Activated CD4-positive, alpha-beta T cell treated with anti-CD3 and anti-CD28 coated beads for 4 hours (primary cell): ENCODE results near the gene FCHSD1.
"Not testable (repeated sequence)": the region's sequence is repeated elsewhere in the genome, so short reads cannot be mapped to it uniquely, and the experiment has no call there.

Source experiments
- DNase-seq, 2 donors: peaks; one replicate each; pipeline ENCODE4 v3.0.0-alpha.2; 2020

Gene FCHSD1

DNA sequence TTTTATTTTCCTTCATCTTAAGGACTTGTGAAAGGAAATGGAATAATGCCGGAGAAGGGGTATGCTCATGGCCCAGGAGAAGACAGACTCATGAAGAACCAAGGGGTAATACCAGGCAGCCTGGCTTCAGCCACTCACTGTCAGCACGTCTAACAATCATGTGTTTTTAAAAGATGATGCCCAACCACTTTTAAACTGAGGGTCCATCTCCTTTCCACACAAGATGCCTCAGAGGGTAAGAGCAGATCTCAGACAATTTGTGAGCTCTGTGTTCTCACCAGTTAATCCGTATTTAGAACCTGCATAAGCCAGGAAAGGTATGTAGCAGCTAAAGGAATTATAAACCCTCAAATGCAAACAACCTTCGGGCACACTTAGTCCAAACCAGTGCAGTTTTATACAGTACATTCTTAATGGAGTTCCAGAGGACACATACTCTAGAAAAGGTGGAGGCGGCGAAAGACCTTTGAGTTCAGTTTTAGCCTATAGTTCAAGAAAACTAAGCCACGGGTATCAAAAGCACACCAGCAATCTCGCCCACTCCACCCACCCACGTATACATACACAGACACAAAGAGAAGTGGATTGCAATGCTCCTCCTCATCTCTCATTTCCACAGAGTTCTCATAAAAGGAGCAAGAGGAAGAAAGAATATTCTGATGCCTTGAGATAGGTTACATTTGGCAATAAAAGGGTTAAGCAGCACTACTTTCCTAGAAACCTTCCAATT is 35.1 kb downstream of the FCHSD1 start:
- DNase-seq, result peak; percentile 53 to 62

- no peak for DNase-seq
These were observed 37.9 kb downstream of the FCHSD1 start for GRCh38 chr5:141613344-141613743.

DNA sequence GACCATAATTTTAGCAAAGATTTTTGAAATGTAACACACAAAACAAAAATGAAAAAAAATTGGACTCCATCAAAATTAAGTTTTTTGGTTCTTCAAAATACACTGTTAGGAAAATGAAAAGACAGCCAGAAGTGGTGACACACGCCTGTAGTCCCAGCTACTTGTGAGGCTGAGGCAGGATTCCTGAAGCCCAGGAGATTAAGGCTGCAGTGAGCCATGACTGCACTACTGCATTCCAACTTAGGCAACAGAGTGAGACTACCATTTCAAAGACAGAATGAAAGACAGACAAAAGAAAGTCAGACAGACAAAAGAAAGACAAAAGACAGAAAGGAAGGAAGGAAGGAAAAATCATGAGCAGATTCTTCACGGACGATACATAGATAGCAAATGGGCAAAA is 39.9 kb downstream of the FCHSD1 start:
- DNase-seq, result no peak

DNA sequence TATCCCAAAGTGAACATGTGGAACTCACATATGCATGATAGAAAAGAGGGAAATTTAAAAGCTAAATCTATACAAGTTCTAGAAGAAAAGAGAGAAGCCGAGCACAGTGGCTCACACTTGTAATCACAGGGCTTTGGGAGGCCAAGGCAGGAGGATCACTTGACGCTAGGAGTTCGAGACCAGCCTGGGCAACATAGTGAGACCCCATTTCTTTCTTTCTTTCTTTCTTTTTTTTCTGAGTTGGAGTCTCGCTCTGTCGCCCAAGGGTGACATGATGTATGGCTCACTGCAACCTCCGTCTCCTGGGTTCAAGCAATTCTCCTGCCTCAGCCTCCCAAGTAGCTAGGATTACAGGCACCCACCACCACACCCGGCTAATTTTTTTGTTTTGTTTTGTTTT is 41.3 kb downstream of the FCHSD1 start:
- not testable (repeated sequence) for DNase-seq

DNA sequence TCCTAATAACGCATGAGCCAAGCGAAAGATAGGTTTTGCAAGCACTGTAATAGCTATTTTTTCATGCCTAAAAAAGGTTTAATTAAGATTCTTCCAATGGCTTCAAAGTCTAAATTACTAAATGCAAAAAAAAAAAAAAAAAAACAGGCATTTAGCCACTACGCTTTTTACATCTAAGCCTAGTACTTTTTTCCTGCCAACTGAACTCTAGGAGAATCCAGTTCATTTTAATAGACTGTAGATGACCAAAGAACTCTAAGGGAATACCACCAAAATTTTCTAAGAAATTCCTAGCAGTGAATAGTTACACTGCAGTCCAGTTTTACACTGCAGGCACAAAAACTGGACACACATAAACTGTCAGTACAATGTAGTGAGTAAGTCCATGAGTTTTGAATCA is 42.2 kb downstream of the FCHSD1 start:
- DNase-seq, result no peak

- DNase-seq, result no peak
These were observed 42.7 kb downstream of the FCHSD1 start for GRCh38 chr5:141608557-141608956.

DNA sequence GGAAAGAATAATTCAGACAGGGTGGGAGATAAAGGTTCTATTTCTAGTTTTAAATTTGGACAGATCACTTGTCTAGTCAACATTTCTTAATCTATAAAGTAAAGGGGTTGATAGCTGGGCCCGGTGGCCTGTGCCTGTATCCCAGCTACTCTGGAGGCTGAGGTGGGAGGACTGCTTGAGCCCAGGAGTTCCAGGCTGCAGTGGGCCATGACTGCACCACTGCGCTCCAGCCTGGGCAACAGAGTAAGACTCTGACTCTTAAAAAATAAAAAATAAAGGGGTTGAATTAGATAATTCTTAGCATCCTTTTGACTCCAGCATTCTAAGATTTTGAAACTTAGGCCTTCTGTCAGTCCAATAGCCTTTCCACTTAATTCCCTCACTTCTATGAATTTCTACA is 43.2 kb downstream of the FCHSD1 start:
- no peak for DNase-seq

- DNase-seq, result peak; percentile 64
These were observed 45.5 kb downstream of the FCHSD1 start for GRCh38 chr5:141605523-141606277.

DNA sequence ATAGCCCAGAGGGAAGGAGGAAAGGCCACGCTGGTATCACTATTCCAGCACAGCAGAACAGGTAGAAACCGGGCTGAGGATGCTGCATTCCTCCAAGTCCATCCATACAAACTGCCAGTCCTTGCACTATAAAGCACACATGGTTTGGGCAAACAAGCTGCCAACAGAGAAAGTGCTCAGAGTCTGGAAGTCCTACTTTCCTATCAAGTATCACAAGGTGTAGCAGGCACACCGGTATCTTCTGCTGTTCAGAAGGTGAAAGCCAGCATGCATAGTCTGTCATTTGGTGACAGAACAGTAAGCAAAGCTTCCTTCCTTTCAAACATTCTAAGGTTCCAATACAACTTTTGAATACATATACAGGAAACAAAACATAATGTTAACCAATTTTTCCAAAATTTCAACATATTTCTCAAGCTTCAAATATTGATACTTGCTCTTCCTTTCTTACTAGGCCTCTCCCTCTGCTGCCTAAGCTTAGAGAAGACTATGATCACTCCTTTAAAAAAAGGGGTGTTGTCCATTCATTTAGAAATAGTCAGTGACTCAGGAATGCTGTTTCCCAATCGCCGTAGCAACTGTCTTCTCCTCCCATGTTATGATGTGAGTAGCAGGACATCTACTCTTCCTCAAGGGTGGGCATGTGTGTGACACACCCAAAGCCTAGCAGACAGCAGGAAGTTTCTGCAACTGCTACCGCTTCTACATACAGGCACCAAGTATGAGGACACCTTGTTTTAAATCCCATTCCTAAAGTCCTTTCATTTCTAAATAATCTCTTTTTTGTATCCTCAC is 47.1 kb downstream of the FCHSD1 start:
- DNase-seq, result no peak

GRCh38 chr5:141602606-141603005 is 48.6 kb downstream of the FCHSD1 start:
- no peak for DNase-seq

DNA sequence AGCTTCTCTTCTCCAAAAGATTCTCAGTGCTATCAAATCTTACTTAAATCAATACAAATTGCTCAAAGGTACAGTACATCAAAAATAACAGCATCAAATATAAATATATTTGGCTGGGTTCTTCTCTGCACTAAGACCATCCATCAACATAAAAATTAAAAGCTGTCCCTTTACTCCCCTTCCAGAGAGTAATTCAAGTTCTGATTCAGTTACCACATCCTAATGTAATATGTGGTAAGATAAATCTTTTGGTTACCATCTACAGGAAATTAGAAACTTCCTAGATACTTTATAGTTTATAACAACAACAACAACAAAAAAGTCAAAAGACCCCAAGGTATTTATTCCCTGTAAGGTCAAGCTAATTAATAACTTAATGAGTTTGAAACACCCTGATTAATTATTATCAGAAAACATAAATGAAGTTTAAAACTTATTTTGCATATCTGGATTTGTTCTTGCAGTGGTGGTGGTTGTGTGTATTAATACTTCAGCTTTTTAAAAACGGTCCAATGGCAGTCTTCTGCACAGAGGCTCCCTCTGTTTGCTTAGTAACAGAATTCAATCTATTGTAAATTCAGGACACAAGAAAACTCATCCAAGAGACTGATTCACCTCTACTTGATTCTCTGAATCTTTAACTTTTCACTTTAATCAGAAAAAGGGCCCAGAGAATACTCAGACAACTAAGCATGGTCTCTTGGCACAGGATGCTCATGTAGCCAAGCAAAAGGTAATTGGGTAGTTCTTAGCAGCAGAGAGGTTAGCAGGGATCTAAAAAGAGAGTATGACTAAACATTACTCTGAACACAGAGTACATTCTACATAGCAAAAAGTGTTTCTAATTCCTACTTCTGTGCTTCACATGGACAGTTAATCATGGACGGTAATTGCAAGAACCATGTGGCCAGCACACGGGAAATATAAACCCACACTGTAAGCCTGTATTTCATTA is 52.5 kb downstream of the FCHSD1 start:
- no peak for DNase-seq

DNA sequence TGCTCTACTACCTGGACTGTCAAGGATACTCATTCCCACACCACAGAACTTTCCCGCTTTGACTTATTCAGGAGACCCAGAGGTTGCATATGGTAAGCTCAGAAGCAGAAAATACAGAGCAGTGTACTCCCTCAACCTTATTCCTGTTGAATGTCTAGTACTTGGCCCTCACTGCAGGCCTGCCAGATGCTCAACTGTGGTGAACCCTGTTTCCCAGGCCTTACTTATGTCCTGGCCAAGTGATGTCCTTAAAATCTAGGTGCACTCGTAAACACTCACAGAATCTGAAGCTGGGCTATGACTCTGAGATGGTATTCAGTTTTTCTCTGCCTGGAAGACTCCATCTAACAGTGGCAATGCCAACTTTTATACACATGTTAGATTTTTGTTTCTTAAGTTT is 53.4 kb downstream of the FCHSD1 start:
- no peak for DNase-seq

DNA sequence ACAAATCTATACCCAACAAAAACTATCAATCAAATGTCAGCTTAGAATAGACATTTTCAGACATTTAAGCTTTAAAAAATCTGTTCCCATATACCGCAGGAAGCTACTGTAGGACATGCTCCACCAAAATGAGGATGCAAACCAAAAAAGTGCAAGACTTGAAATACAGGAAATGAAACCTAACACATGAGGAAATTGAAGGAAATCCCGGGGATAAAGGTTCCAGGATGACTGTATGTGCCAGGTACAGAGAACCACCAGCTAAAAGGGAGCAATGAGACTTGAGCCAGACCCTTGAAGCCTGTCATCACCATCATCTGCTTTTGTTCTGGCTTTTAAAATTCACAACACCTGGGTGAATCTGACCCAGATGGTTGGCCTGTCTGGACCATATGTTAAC is 53.8 kb downstream of the FCHSD1 start:
- no peak for DNase-seq

DNA sequence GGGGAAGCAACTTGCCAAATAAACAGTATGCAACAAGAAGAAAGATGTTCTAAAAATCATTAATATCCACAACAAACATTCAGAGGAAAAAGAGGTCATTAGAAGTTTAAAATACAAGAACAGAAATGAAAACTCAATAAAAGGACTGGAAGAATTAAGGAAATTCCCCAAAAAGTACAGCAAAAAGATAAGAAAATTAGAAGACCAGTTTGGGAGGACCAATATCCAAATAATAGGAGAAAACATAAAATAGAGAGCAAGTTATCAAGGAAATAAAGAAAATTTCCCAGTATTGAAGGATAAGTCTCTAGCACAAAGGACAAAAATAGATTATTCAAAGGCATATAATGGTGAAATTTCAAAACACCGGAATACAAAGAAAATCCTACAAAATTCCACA is 54.4 kb downstream of the FCHSD1 start:
- DNase-seq, result no peak

GRCh38 chr5:141590127-141590526 is 61.1 kb downstream of the FCHSD1 start:
- no peak for DNase-seq
